ENCODE data around the gene CCDC102A. TPM values are rescaled to one million over a fixed set of nuclear protein-coding genes. Genes with fewer than 3 reads are reported as not detected.

The CCDC102A gene
- total and polyA plus RNA-seq, 2 of the 13 experiments (the other 11 are each of a cell fraction or from before 2014, with no cell fraction given) = 2.1 to 2.8 TPM

DNA sequence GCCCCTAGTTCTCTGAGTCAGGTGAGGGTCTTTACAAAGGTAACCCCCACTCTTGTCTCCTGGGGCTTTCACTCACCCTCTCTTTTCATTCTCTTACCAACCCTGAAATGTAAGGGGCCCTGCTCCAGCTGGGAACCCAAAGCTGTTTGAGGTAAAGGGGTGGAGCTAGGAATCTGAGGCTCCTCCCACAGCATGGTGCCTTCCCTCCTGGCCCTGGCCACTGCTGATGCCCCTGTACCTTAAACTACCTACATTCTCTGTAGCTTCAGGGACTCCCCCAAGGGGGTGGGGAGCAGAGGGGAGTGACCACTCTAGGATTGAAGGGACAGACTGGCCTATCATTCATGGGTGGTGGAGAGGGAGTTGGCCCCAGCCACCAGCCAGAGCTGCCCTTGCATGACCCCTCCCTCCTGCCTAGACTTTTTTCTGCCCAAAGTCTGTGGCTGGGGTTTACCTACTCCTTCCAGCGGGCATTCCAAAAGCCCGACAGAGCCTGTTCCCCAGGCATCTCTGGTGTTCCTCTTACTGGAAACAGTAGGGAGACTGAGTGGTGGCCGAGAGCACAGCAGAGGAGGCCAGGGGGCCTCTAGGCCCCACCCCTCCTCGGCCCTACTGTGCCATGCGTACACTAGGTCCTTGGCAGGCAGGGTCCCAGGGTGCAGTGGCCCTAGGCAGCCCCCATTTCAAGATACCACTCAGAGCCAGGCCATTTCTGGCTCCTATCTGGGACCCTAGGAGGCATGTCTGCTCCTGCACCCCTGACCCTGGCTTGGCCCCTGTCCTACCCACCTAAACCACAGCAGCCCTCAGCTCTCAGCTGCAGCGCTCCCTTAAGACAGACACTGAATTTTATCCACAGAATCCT lies 59.6 kb downstream of the CCDC102A start:
- H3K9me3 ChIP-seq (ENCODE audit: low read length) = no peaks in the 10 kb centered on the region
- intact Hi-C loops (cut with micrococcal nuclease; ENCODE audit: unreplicated experiment) = loop anchor here (1.0 kb wide), 1 partner anchor 43 kb away; no protein-coding TSS in a partner anchor
- 78% methylated on average over 6 of the region's 6 CpGs for WGBS (ENCODE audit: low lambda C conversion rate)
- ATAC-seq = no peak
- peaks cover 8% of the 10 kb centered on the region; the same call in 1 of the 2 replicates for H4K20me1 ChIP-seq (ENCODE audit: insufficient read depth, low read length)
- in situ Hi-C loops (cut with HindIII; ENCODE audit: extremely low pct_ligation_motif_present, low pct_unique_long_range_greater_than_20kb) = loop anchor here (5.0 kb wide), 1 partner anchor 41 kb away; no protein-coding TSS in a partner anchor
- no peak overlapping the region for H3K9ac ChIP-seq (ENCODE audit: insufficient read depth, low read depth, low read length)
- H2AFZ ChIP-seq (ENCODE audit: low read length) = no peak overlapping the region
- no peak for DNase-seq (ENCODE audit: low spot score)
- H3K4me2 ChIP-seq (ENCODE audit: low read depth, low read length) = peak overlapping the region; percentile 27; the same call in 1 of the 2 replicates
- peaks cover 20 to 31% of the 10 kb centered on the region in 2 experiments for H3K36me3 ChIP-seq (replicated peaks in 1 of 2; ENCODE audit: control insufficient read depth in 1 of 2, insufficient read depth in 2 of 2, low read length in 2 of 2)
- FAIRE-seq = no peak
- peaks cover 21% of the 10 kb centered on the region for H3K79me2 ChIP-seq (ENCODE audit: insufficient read depth, low read length)
- no peaks in the 10 kb centered on the region for H3K27me3 ChIP-seq (ENCODE audit: control insufficient read depth in 1 of 2, insufficient read depth in 2 of 2, low read length in 2 of 2)
- POLR2A ChIA-PET = interaction anchor here (0.7 to 1.3 kb wide), 3 partner anchors 10 to 29 kb away, joined by 3 to 5 read pairs (median 4); partner anchors contain the start of genes CIAPIN1, COQ9, DOK4 and POLR2C
- H3K4me1 ChIP-seq (ENCODE audit: insufficient read depth, low read length) = peaks cover 84% of the 10 kb centered on the region
- no TSS peak for BruUV-seq (replicated peaks)
- peak overlapping the region; percentile 13 for H3K27ac ChIP-seq (ENCODE audit: extremely low read length, insufficient read depth, low read length)
- CTCF ChIA-PET (ENCODE audit: low intra/inter-chr PET ratio, low total read pairs) = interaction anchor here (1.3 to 1.7 kb wide), 3 partner anchors 15 to 43 kb away, joined by 4 to 16 read pairs (median 5); partner anchors contain the start of gene POLR2C
- no peak overlapping the region; a peak in 1 of 6 replicates for H3K4me3 ChIP-seq (replicated peaks in 1 of 3; ENCODE audit: insufficient read depth in 1 of 3, low read depth in 2 of 3, low read length in 3 of 3)
- TF ChIP-seq, protein P1, sequence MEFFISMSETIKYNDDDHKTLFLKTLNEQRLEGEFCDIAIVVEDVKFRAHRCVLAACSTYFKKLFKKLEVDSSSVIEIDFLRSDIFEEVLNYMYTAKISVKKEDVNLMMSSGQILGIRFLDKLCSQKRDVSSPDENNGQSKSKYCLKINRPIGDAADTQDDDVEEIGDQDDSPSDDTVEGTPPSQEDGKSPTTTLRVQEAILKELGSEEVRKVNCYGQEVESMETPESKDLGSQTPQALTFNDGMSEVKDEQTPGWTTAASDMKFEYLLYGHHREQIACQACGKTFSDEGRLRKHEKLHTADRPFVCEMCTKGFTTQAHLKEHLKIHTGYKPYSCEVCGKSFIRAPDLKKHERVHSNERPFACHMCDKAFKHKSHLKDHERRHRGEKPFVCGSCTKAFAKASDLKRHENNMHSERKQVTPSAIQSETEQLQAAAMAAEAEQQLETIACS (CRISPR knock-in tag; IDR thresholded peaks at IDR 0.05) = no peak
- TF ChIP-seq ZBTB3 (CRISPR knock-in tag; IDR thresholded peaks at IDR 0.05; ENCODE audit: borderline replicate concordance, low read depth) = no peak
- no peak for TF ChIP-seq HDAC6 (IDR thresholded peaks at IDR 0.05; ENCODE audit: low read depth, low read length)
- no peak for TF ChIP-seq ZNF496 (CRISPR knock-in tag; IDR thresholded peaks at IDR 0.05; ENCODE audit: insufficient replicate concordance)
- TF ChIP-seq MTA1 (CRISPR knock-in tag; IDR thresholded peaks at IDR 0.05; ENCODE audit: borderline replicate concordance) = peak; percentile 16; the same call in 1 of the 2 replicates
- TF ChIP-seq HIC2 (CRISPR knock-in tag; IDR thresholded peaks at IDR 0.05; ENCODE audit: low read depth) = 0 out of 2 replicates have a peak, but pooled peaks have one; percentile 15
- TF ChIP-seq NFYB (CRISPR knock-in tag; IDR thresholded peaks at IDR 0.05) = 0 out of 2 replicates have a peak, but pooled peaks have one; percentile 18
- no peak for TF ChIP-seq RBFOX2 (IDR thresholded peaks at IDR 0.05; ENCODE audit: low read depth, low read length)
- TF ChIP-seq NFKB2 (CRISPR knock-in tag; IDR thresholded peaks at IDR 0.05; ENCODE audit: borderline replicate concordance) = no peak
- TF ChIP-seq ZNF841 (CRISPR knock-in tag; IDR thresholded peaks at IDR 0.05; ENCODE audit: borderline replicate concordance) = no peak
- TF ChIP-seq, protein P2, sequence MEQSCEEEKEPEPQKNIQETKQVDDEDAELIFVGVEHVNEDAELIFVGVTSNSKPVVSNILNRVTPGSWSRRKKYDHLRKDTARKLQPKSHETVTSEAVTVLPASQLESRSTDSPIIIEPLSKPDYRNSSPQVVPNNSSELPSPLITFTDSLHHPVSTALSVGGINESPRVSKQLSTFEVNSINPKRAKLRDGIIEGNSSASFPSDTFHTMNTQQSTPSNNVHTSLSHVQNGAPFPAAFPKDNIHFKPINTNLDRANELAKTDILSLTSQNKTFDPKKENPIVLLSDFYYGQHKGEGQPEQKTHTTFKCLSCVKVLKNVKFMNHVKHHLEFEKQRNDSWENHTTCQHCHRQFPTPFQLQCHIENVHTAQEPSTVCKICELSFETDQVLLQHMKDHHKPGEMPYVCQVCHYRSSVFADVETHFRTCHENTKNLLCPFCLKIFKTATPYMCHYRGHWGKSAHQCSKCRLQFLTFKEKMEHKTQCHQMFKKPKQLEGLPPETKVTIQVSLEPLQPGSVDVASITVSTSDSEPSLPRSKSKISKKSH (CRISPR knock-in tag; IDR thresholded peaks at IDR 0.05; ENCODE audit: borderline replicate concordance) = no peak
- TF ChIP-seq, protein P3, sequence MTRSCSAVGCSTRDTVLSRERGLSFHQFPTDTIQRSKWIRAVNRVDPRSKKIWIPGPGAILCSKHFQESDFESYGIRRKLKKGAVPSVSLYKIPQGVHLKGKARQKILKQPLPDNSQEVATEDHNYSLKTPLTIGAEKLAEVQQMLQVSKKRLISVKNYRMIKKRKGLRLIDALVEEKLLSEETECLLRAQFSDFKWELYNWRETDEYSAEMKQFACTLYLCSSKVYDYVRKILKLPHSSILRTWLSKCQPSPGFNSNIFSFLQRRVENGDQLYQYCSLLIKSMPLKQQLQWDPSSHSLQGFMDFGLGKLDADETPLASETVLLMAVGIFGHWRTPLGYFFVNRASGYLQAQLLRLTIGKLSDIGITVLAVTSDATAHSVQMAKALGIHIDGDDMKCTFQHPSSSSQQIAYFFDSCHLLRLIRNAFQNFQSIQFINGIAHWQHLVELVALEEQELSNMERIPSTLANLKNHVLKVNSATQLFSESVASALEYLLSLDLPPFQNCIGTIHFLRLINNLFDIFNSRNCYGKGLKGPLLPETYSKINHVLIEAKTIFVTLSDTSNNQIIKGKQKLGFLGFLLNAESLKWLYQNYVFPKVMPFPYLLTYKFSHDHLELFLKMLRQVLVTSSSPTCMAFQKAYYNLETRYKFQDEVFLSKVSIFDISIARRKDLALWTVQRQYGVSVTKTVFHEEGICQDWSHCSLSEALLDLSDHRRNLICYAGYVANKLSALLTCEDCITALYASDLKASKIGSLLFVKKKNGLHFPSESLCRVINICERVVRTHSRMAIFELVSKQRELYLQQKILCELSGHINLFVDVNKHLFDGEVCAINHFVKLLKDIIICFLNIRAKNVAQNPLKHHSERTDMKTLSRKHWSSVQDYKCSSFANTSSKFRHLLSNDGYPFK (CRISPR knock-in tag; IDR thresholded peaks at IDR 0.05; ENCODE audit: borderline replicate concordance) = 0 out of 2 replicates have a peak, but pooled peaks have one; percentile 22
- TF ChIP-seq PHF5A (CRISPR knock-in tag; IDR thresholded peaks at IDR 0.05; ENCODE audit: low read depth, unreplicated experiment) = no peak
- no peak for TF ChIP-seq ZMYM4 (CRISPR knock-in tag; IDR thresholded peaks at IDR 0.05)

Measured in HepG2 (cell line).